Stimulated activated CD4-positive, alpha-beta T cell treated with anti-CD3 and anti-CD28 coated beads, TNF-alpha, amount 100 ng/mL, for 1 hour (primary cell): Measurements from ENCODE around the gene SIRT6.
"Not testable (repeated sequence)": the region's sequence is repeated elsewhere in the genome, so short reads cannot be mapped to it uniquely, and the experiment has no call there.

Source experiments
- DNase-seq, 3 donors: peaks; one replicate each; pipeline ENCODE4 v3.0.0-alpha.2; 2020; ENCODE audit warnings: low read depth in 3 of 3, low spot score in 1 of 3

The SIRT6 gene

GRCh38 chr19:4138445-4138844 is 43.9 kb downstream of the SIRT6 start:
- no peak for DNase-seq

- DNase-seq = no peak
Measured at GRCh38 chr19:4136680-4137088, 45.7 kb downstream of the SIRT6 start.

GRCh38 chr19:4135386-4135785 is 47.0 kb downstream of the SIRT6 start:
- DNase-seq = not testable (repeated sequence)

- no peak for DNase-seq
Measured at GRCh38 chr19:4134351-4134750, 48.0 kb downstream of the SIRT6 start.

- no peak for DNase-seq
Measured at GRCh38 chr19:4130744-4131438, 51.5 kb downstream of the SIRT6 start.

- not testable (repeated sequence) for DNase-seq
Measured at GRCh38 chr19:4129050-4129449, 53.3 kb downstream of the SIRT6 start.

GRCh38 chr19:4127322-4127721 is 55.0 kb downstream of the SIRT6 start:
- DNase-seq = not testable (repeated sequence)

GRCh38 chr19:4124638-4125037 is 57.7 kb downstream of the SIRT6 start:
- no peak for DNase-seq
